ENCODE results near the gene GBA3.

- TF ChIP-seq CSDC2 (CRISPR knock-in tag; IDR thresholded peaks at IDR 0.05) (no peak), BACH2 (CRISPR knock-in tag; IDR thresholded peaks at IDR 0.05; ENCODE audit: borderline replicate concordance) (no peak), ARNTL (CRISPR knock-in tag; IDR thresholded peaks at IDR 0.05; ENCODE audit: borderline replicate concordance, low read depth) (no peak), PATZ1 (CRISPR knock-in tag; IDR thresholded peaks at IDR 0.05; ENCODE audit: borderline replicate concordance) (no peak), ZNF565 (CRISPR knock-in tag; conservative IDR thresholded peaks at IDR 0.05; ENCODE audit: low read depth) (no peak), SNAI2 (CRISPR knock-in tag; IDR thresholded peaks at IDR 0.05) (no peak), ZFP3 (CRISPR knock-in tag; IDR thresholded peaks at IDR 0.05) (no peak), ZFP30 (CRISPR knock-in tag; IDR thresholded peaks at IDR 0.05) (no peak), TCF4 (CRISPR knock-in tag; IDR thresholded peaks at IDR 0.05; ENCODE audit: borderline replicate concordance) (no peak), TSHZ2 (CRISPR knock-in tag; IDR thresholded peaks at IDR 0.05) (no peak), RARB (CRISPR knock-in tag; IDR thresholded peaks at IDR 0.05) (no peak), ZNF8 (CRISPR knock-in tag; IDR thresholded peaks at IDR 0.05) (no peak), CREB5 (CRISPR knock-in tag; IDR thresholded peaks at IDR 0.05; ENCODE audit: low read depth) (no peak)
Observed at GRCh38 chr4:22683726-22684125, 9.0 kb upstream of the GBA3 start.

All from SK-N-SH treated with all-trans-retinoic acid at 6 μM for 48 hours (cell line).